ENCODE data around the gene ADAMTSL3.

- TF ChIP-seq, protein P1, sequence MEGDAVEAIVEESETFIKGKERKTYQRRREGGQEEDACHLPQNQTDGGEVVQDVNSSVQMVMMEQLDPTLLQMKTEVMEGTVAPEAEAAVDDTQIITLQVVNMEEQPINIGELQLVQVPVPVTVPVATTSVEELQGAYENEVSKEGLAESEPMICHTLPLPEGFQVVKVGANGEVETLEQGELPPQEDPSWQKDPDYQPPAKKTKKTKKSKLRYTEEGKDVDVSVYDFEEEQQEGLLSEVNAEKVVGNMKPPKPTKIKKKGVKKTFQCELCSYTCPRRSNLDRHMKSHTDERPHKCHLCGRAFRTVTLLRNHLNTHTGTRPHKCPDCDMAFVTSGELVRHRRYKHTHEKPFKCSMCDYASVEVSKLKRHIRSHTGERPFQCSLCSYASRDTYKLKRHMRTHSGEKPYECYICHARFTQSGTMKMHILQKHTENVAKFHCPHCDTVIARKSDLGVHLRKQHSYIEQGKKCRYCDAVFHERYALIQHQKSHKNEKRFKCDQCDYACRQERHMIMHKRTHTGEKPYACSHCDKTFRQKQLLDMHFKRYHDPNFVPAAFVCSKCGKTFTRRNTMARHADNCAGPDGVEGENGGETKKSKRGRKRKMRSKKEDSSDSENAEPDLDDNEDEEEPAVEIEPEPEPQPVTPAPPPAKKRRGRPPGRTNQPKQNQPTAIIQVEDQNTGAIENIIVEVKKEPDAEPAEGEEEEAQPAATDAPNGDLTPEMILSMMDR (IDR thresholded peaks at IDR 0.05 in 2 of 3, conservative IDR thresholded peaks at IDR 0.05 in 1 of 3; ENCODE audit: borderline replicate concordance in 1 of 3, insufficient read depth in 1 of 3, low read depth in 2 of 3, low read length in 2 of 3) = no peak
- TF ChIP-seq CEBPB (IDR thresholded peaks at IDR 0.05; ENCODE audit: low read depth) = no peak
- no peak for TF ChIP-seq POLR2AphosphoS5 (IDR thresholded peaks at IDR 0.05; ENCODE audit: low read depth, low read length)
- no peak for TF ChIP-seq EZH2 (IDR thresholded peaks at IDR 0.05)
- no peak for TF ChIP-seq CBX3 (IDR thresholded peaks at IDR 0.05; ENCODE audit: low read depth)
- TF ChIP-seq SIN3A (IDR thresholded peaks at IDR 0.05; ENCODE audit: low read depth) = no peak
- no peak for TF ChIP-seq POLR2A (IDR thresholded peaks at IDR 0.05; ENCODE audit: borderline replicate concordance, extremely low read depth, insufficient read depth, insufficient read length)
- TF ChIP-seq REST (IDR thresholded peaks at IDR 0.05; ENCODE audit: low read depth) = no peak
Measured at GRCh38 chr15:83961311-83961710, 307.4 kb downstream of the ADAMTSL3 start.

All from HCT116 (cell line).